Astrocyte (in vitro differentiated cells and primary cell): ENCODE results near the gene FGD5.

Source experiments
- CTCF ChIP-seq: IDR thresholded peaks from 2 replicates; pipeline ENCODE4 v1.5.1; 2011; ENCODE audit warnings: low read depth, mild to moderate bottlenecking, inconsistent platforms, low read length, moderate library complexity; ENCODE audit not compliant: insufficient read depth
- EZH2 ChIP-seq: IDR thresholded peaks from 2 replicates; pipeline ENCODE4 v1.6.1; 2012; ENCODE audit warnings: mild to moderate bottlenecking, low read length, inconsistent platforms; ENCODE audit not compliant: insufficient read depth

GRCh38 chr3:14769544-14770325 lies 49.0 kb upstream of the FGD5 start:
- TF ChIP-seq CTCF: no peak
- TF ChIP-seq EZH2: no peak
